NCI-H2171 (cell line): ENCODE results near the gene GAD2.
"Not testable (repeated sequence)": the region's sequence is repeated elsewhere in the genome, so short reads cannot be mapped to it uniquely, and the experiment has no call there.

ENCODE experiments used
- DNase-seq: peaks from one replicate; lab custom pipeline; 2025; lab: John Stamatoyannopoulos, UW

The GAD2 gene

DNA sequence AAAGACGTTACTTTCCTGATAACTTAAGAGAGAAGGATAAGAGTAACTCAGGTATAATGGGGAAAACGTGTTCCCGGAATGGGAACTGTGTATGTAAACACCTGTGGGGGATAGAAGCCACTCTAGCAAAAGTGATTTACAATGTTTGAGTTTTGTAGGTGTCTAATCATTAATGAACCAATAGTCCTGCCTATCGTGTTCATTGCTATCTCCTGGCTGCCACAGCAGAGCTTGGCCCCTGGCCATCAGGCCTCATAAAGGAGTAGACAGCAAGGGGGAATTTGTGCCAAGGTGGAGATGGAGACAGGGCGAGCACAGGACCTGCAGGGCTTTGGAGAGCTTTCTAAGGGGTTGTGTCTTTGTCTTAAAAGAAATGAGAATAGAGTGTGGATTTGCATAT, 102.1 kb downstream of the GAD2 start:
- no peak for DNase-seq

DNA sequence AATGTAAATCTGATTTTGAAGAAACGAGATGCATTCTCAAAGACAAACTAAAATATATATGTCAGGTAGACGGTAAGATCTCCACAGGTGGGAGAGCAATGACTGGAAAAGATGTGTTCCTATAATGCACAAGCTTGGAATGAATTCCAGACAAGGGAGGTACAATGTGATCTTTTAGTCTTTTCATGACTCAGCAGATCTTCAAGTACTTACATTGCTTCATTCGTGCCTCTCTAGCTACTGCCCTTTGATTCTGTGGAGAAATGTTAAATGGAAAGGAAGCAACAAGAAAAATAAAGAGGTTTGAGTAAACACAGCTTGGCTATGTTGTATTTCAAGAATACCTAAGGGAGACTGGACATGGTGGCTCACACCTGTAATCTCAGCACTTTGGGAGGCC, 106.6 kb downstream of the GAD2 start:
- DNase-seq = no peak

DNA sequence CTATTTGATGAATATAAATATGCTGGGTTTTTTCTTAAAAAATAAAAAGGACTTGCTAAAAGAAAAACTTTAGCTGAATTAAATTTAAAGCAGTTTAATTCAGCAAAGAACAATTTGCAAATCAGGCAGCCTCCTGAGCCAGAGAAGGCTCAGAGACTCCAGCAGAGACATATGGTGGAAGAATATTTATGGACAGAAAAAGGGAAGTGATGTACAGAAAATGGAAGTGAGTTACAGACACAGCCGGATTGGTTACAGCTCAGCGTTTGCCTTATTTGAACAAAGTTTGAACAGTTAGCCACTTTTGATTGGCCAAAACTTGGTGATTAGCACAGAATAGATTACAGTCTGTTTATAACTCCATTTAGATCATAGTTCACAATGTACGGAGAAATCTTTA, 110.3 kb downstream of the GAD2 start:
- no peak for DNase-seq

DNA sequence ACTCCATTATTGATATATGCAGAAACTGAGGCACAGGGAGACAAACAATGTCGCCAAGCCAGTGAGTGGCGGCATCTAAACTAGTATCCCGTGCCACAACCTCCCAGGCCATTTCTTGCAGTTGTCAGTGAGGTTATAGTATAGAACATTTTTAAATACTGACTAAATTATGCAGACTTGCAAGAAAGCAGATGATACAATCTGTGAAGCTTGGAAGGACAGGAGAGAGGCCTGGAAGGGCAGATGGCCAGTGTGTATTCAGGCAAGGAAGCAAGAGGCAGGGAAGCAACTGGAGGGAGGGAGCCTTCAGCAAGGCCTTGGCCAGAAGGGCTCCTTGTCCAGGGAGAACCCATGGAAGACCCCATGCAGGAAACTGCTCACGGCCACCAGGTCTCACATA, 111.2 kb downstream of the GAD2 start:
- DNase-seq = no peak

DNA sequence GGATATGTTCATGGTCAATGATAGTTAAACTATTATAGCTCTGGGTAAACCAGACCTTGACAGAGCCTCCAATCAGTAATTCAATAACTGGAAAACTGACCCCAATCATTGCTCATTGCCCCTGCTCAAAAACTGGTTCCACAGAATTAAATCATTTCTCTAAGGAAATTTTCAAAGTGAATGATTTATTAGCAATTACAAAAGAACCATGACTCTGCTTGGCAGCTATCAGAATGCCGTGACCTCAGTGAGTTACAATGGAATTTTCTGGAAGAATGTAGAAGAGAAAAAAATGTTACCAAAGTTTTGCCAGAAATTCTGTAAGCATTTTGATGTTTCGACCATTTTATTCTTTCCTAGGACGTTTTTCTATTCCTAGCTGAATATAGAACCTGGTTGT, 114.8 kb downstream of the GAD2 start:
- DNase-seq = no peak

- DNase-seq = no peak
Measured at GRCh38 chr10:26334232-26334931, 117.8 kb downstream of the GAD2 start.

GRCh38 chr10:26334932-26335573, 118.5 kb downstream of the GAD2 start:
- DNase-seq = peak; percentile 47

DNA sequence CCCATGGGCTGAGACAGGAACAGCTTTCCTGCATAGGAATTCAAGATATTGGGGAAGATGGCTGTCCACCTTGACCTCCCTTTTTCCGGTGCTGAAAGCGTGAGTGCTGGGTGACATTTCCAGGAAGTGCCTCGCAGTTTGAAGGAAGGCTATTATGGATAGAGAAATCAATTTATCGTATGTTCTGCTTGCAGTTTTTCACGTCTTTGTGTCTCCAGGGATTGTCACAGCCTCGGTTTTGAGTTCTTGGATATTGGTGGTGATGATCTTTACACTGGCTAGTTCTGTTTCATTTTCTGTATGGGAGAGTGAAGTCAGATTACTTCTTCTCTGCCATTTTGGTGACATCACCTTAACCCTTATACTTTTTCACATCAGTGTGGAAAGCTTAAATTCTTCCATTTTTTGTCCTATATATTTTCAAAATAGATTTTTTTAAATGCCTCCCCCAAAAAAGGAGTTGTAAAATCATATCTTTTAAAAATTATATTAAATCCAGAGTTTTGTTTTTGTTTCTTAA, 119.1 kb downstream of the GAD2 start:
- DNase-seq = no peak

- no peak for DNase-seq
Measured at GRCh38 chr10:26336979-26337378, 120.4 kb downstream of the GAD2 start.

DNA sequence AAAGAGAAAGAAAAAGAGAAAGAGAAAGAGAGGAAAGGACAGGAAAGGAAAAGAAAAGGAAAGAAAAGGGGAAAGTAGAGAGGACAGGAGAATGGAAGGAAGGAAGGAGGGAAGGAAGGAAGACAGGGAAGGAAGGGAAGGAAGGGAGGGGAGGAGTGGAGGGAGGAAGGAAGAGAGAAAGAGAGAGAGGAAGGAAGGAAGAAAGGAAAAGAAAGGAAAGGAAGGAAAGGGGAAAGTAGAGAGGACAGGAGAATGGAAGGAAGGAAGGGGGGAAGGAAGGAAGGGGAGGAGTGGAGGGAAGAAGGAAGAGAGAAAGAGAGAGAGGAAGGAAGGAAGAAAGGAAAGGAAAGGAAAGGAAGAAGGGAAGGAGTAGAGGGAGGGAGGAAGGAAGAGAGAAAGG, 125.1 kb downstream of the GAD2 start:
- no peak for DNase-seq

- not testable (repeated sequence) for DNase-seq
Measured at GRCh38 chr10:26348821-26349417, 132.3 kb downstream of the GAD2 start.
